Activated CD4-positive, alpha-beta T cell treated with anti-CD3 and anti-CD28 coated beads for 36 hours (primary cell): Measurements from ENCODE around the gene FAM181A. TPM values are rescaled to one million over a fixed set of nuclear protein-coding genes. Genes with fewer than 3 reads are reported as not detected.

Experiments
- ATAC-seq: fragments of 200-7000 bp; cut with Tn5 transposase; one replicate; pipeline ENCODE4 v1.10.0; 2021; ENCODE audit warnings: mild to moderate bottlenecking, moderate library complexity
- CTCF ChIA-PET: fragments of 350-600 bp; sonication (Branson Sonifier 250); formaldehyde crosslinking; loops from one replicate; lab custom pipeline; 2021; ENCODE audit warnings: antibody characterized with exemption; lab: Charles Lee
- POLR2A ChIA-PET: fragments of 350-600 bp; sonication (Branson Sonifier 250); formaldehyde crosslinking; loops from one replicate; lab custom pipeline; 2021; ENCODE audit warnings: antibody characterized with exemption, inconsistent platforms; lab: Charles Lee
- DNase-seq: peaks from one replicate; pipeline ENCODE4 v3.0.0-alpha.2; 2020
- H3K27ac Mint-ChIP-seq: one replicate; pipeline ENCODE4 v1.8.0; 2021; ENCODE audit warnings: mixed read lengths
- H3K27me3 Mint-ChIP-seq: one replicate; pipeline ENCODE4 v1.8.0; 2021; ENCODE audit warnings: mixed read lengths
- H3K36me3 Mint-ChIP-seq: one replicate; pipeline ENCODE4 v1.8.0; 2021; ENCODE audit warnings: low read depth, mixed read lengths
- H3K4me1 Mint-ChIP-seq: one replicate; pipeline ENCODE4 v1.8.0; 2021; ENCODE audit warnings: mixed read lengths
- H3K4me3 Mint-ChIP-seq: one replicate; pipeline ENCODE4 v1.8.0; 2021; ENCODE audit warnings: mild to moderate bottlenecking, moderate library complexity, mixed read lengths
- H3K9me3 Mint-ChIP-seq: one replicate; pipeline ENCODE4 v1.8.0; 2021; ENCODE audit warnings: low read depth, mixed read lengths
- intact Hi-C, 2 experiments: fragments of 100-400 bp; cut with DNase I in 1 of 2; cut with micrococcal nuclease in 1 of 2; formaldehyde crosslinking; loops; one replicate each; pipeline versions ENCODE4 v1.14.2 to v1.15.1; 2022 to 2024; cut with DNase I, micrococcal nuclease
- total RNA-seq, 2 experiments: library from RNA; stranded (reverse); gene quantifications; one replicate each; pipeline ENCODE4 v1.2.3, GENCODE V29; 2021

FAM181A gene
- total RNA-seq, result not detected

DNA sequence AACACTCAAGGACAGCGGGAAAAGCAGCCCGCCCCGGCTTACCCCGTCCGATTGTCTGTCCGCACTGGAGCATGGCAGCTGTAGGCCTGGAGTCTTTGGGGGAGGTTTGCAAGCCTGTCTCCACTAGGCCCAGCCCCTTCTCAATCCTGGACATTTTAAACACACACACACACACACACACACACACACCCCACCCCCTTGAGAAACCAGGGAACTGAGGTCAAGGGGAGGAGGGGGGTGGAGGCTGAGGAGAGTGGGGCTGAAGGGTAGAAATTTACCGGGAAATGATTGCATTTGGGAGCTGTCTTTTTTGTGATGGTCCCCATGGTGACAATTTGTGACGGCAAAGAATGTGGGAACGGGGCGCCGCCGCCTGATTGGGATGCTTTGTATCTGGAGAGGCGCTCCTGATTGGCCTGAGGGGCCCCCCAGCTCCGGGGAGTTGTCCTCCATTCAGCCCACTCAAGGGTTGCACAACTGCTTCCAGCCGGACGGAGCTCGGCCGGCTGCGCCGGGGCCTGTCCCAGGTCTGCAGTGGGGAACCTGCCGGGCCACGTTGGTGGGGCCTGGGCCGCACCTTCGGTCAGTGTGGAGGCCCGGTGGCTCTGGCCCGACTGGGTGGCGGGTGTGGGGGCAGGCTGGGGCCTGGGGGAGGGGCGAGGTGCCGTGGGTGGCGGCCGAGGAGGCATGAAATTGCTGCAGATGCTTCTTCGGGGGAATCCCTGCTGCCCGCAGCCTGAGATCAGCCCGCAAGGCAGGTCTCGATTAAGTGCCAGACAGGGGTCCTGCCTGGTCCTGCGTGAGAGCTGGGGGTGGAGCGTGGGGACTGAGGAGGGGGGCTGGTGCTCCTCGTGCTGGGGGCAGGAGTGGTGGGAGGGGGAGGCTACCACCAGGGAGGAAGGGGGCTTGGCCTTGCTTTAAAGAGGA, at the start of gene FAM181A:
TSS of gene FAM181A (plus strand) at position 472 of the 927 bp plus-strand sequence. CDS start 942 bp downstream, outside the sequence.
- Mint-ChIP-seq H3K36me3 (no peaks in the 10 kb centered on the region), H3K4me1 (no peaks in the 10 kb centered on the region), H3K27ac (no peak within 1 kb of the TSS), H3K9me3 (no peaks in the 10 kb centered on the region), H3K4me3 (no peak within 1 kb of the TSS), H3K27me3 (no peaks in the 10 kb centered on the region)
- no peak for ATAC-seq
- CTCF ChIA-PET, result no interaction called here
- DNase-seq, result no peak
- POLR2A ChIA-PET, result no interaction called here
- intact Hi-C loops, result no loop called here

DNA sequence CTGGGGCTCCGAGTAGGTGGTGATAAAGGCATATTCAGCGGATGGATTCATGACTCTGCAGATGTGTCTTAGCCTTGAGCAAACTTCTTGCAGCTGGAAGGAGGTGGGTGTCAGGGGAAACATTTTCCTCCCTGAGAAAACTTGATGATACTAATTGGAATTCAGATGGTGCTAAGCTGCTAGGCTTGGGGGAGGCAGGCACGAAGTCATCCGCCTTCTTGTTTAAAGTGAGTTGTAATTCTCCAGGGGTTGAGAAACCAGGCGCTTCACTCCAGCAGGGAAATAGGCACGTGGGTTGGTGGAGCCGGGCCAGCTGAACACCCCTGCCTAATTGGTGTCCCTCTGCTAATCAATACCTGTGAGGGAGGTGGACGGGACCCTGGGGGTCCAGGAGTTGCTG, 48.9 kb upstream of the FAM181A start:
- no peak for DNase-seq
- intact Hi-C loops, result no loop called here
- ChIA-PET POLR2A (no interaction called here), CTCF (interaction anchor here (1.4 kb wide), 1 partner anchor 10 kb away, joined by 5 read pairs; no protein-coding TSS in a partner anchor)
- H3K36me3 Mint-ChIP-seq, result no peaks in the 10 kb centered on the region
- H3K27ac Mint-ChIP-seq, result no peak overlapping the region
- ATAC-seq, result no peak
- no peaks in the 10 kb centered on the region for H3K4me1 Mint-ChIP-seq
- H3K27me3 Mint-ChIP-seq, result peaks cover 8% of the 10 kb centered on the region
- no peak overlapping the region for H3K4me3 Mint-ChIP-seq
- no peaks in the 10 kb centered on the region for H3K9me3 Mint-ChIP-seq

DNA sequence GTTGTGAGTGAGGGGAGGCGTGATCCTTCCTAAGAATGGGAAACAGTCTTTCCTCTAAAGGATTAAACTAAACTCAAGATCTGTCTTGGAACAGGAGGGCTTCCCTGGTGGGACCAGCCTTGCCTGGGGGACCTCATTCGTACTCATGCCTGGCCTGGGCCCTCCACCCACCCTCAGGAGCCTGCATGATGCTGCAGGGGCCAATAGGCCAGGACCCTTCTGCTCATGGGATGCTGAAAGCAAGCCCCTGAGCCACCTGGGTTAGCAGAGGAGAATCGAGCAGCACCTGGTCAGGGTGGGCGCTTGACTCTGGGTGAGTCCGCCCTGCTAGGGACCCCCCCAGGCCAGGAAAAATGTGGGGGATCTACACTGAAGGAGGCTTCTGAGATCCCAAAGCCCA, 48.3 kb upstream of the FAM181A start:
- CTCF ChIA-PET, result interaction anchor here (0.7 kb wide), 1 partner anchor 27 kb away, joined by 3 read pairs; no protein-coding TSS in a partner anchor
- intact Hi-C loops, result no loop called here
- Mint-ChIP-seq H3K4me1 (no peaks in the 10 kb centered on the region), H3K27ac (no peak overlapping the region), H3K27me3 (peaks cover 8% of the 10 kb centered on the region), H3K4me3 (no peak overlapping the region), H3K36me3 (no peaks in the 10 kb centered on the region), H3K9me3 (no peaks in the 10 kb centered on the region)
- POLR2A ChIA-PET, result no interaction called here
- no peak for ATAC-seq
- DNase-seq, result no peak

DNA sequence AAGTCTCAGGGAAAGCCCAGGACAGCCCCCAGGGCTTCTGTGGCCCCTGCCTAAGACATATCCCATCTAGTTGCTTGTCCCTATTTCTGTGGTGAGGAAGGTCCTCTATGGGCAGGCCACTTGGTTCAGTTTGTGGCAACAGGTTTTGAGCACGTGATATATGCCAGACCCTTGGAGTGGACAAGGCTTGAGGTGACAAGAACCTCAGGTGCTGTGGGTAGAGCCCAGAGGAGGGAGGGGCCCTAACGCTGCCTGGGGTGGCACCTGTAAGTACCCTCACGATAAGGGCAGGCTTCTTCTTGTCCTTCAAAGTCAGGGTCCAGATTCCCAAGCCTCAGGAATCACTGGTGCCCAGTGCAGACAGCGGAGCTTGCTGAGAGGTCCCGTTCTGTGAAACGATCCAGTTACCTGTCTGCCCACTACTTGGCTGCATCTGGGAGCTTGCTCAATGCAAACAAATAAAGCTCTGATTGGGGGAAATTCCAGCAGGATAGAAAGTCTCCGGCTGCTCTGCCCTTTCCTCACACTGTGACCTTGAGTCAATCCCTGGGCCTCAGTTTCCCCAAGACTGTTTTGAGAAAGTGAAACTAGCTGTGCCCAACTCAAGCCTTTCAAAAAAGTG, 47.7 kb upstream of the FAM181A start:
- CTCF ChIA-PET, result no interaction called here
- Mint-ChIP-seq H3K9me3 (no peaks in the 10 kb centered on the region), H3K27me3 (peaks cover 8% of the 10 kb centered on the region), H3K36me3 (no peaks in the 10 kb centered on the region), H3K27ac (no peak overlapping the region), H3K4me1 (no peaks in the 10 kb centered on the region), H3K4me3 (no peak overlapping the region)
- POLR2A ChIA-PET, result no interaction called here
- ATAC-seq (no peak), DNase-seq (no peak)
- intact Hi-C loops, result no loop called here

DNA sequence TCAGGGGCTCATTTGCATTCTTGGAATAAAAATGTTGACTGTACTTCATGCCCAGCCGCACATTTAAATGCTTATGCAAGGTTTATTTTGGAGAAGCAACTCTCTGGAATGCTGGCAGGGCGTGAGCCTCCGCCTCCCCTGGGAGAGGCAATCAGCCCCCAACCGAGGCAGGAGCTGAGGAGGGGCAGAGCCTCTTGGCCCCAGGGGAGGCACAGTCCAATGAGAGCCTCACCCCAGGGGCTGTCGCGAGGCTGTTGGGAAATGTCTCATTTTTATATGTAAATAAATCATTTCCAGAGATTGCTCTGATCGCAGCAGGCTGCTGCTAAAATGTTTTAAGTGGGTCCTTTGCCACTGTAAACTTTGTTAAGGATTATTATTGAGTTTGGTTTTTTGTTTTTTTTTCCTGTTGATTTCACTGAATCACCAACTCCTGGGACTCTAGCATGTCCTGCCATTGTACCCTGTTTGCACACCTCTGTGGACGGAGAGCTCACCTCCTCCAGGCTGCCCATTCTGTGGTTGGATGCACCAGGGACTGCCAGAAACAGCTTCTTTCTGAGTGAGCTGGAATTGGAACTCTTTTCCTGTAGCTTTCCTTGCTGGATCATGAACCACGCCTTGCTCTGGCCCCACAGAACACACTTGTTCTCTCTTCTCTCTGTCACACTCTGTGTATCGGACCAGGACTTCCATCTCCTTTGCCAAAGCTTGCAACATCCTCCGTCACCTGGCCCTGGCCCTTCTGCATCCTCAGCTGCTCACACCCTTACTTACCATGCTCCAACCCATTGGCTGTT, 46.9 kb upstream of the FAM181A start:
- ATAC-seq (no peak), DNase-seq (no peak)
- intact Hi-C loops, result no loop called here
- ChIA-PET CTCF (interaction anchor here (1.0 to 1.5 kb wide), 2 partner anchors 12 to 13 kb away, joined by 3 to 5 read pairs; no protein-coding TSS in a partner anchor), POLR2A (no interaction called here)
- no peak overlapping the region for H3K27ac Mint-ChIP-seq
- H3K4me3 Mint-ChIP-seq, result no peak overlapping the region
- H3K9me3 Mint-ChIP-seq, result no peaks in the 10 kb centered on the region
- H3K4me1 Mint-ChIP-seq, result peaks cover 4% of the 10 kb centered on the region
- peaks cover 1% of the 10 kb centered on the region for H3K36me3 Mint-ChIP-seq
- H3K27me3 Mint-ChIP-seq, result peaks cover 13% of the 10 kb centered on the region

DNA sequence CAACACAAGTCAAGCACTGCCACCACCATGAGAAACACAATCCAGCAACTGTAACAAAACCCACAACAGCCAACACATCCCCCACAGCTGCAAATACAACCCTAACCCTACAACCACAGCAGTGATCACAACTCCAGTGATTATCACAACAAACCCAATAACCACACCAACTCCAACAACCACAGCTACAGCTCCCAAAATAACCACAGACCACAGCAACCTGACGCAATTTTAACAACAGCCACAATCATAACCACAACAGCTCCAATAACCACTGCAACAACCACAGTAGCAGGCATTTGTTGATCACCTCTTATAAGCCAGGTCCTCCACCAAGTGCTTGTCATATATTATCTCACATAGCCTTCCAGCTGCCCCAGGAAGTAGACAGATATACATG, 42.2 kb upstream of the FAM181A start:
- H3K9me3 Mint-ChIP-seq, result no peaks in the 10 kb centered on the region
- no peak for DNase-seq
- H3K4me1 Mint-ChIP-seq, result peaks cover 4% of the 10 kb centered on the region
- CTCF ChIA-PET, result interaction anchor here (0.6 kb wide), 1 partner anchor 206 kb away, joined by 4 read pairs; no protein-coding TSS in a partner anchor
- peaks cover 19% of the 10 kb centered on the region for H3K27me3 Mint-ChIP-seq
- intact Hi-C loops, result no loop called here
- no peak for ATAC-seq
- no peak overlapping the region for H3K4me3 Mint-ChIP-seq
- H3K27ac Mint-ChIP-seq, result peak overlapping the region; percentile 14
- H3K36me3 Mint-ChIP-seq, result peaks cover 1% of the 10 kb centered on the region
- POLR2A ChIA-PET, result no interaction called here

DNA sequence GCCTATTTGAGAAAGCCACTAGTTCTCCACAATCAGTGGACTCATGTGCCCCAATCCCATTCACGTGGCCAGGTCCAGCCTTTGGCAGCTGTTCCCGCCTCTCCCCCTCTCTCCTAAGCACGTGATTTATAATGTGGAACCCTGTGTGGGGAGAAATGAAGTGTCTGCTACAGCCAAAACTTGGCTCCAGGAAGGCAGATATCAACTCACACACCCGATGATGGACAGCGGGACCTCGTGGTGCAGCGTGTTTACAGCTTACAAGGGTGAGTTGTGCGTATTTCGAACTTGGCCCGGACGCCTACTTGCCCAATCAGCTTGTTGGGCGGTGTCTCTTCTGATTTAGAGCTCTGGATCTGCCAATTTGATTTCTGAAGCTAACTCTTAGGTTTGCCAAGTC, 38.1 kb upstream of the FAM181A start:
- intact Hi-C loops, result no loop called here
- H3K4me3 Mint-ChIP-seq, result no peak overlapping the region

DNA sequence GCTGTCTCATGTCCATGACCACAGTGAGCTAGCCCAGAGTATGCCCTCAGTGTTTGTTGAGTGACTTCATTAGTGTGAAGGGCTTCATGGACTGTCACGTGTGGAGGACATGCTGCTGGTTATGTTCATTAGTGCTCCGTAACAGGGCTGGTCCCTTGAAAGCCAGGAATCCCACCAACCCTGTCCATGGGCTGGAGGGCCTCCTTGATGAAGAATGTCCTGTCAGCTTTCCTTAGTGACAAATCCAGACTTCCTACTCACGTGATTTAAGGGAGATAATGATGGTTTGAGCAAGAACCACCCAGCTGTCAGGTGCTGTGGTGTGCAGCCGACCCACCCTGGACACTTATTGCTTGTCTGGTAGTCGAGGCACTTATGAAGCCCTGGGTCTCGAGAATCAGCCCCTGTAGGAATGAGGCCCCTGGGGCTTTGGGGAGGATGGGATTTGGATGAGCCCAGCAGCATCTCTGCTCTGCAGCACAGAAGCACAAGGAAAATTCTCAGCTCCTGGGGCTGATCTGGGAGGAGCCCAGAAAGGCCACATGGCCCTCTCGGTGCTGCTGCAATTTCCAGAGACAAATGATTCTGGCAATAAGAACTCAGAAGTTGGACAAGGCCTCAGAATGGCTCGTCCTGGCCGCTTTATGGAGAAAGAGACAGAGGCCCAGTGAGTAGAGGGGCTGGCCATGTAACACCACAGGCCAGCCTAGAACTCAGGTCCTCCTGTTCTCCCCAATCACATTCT, 37.2 kb upstream of the FAM181A start:
- no peak overlapping the region for H3K27ac Mint-ChIP-seq
- DNase-seq (no peak), ATAC-seq (no peak)
- intact Hi-C loops, result loop anchor here in 1 of 2 experiments (5.0 kb wide), 1 partner anchor 83 kb away; no protein-coding TSS in a partner anchor
- H3K36me3 Mint-ChIP-seq, result peaks cover 1% of the 10 kb centered on the region
- H3K27me3 Mint-ChIP-seq, result peaks cover 22% of the 10 kb centered on the region
- no peak overlapping the region for H3K4me3 Mint-ChIP-seq
- H3K9me3 Mint-ChIP-seq, result no peaks in the 10 kb centered on the region
- POLR2A ChIA-PET, result no interaction called here
- CTCF ChIA-PET, result interaction anchor here (0.5 to 1.4 kb wide), 3 partner anchors 37 to 235 kb away, joined by 3 to 5 read pairs (median 3); no protein-coding TSS in a partner anchor
- H3K4me1 Mint-ChIP-seq, result peaks cover 2% of the 10 kb centered on the region

More for the DNA sequence above, 38.1 kb upstream of the FAM181A start:
- H3K4me1 Mint-ChIP-seq, result peaks cover 4% of the 10 kb centered on the region
- ATAC-seq, result no peak
- no peak overlapping the region for H3K27ac Mint-ChIP-seq
- peaks cover 25% of the 10 kb centered on the region for H3K27me3 Mint-ChIP-seq
- peaks cover 1% of the 10 kb centered on the region for H3K36me3 Mint-ChIP-seq
- ChIA-PET CTCF (interaction anchor here (0.5 to 0.8 kb wide), 3 partner anchors 12 to 129 kb away, joined by 3 read pairs; no protein-coding TSS in a partner anchor), POLR2A (no interaction called here)
- H3K9me3 Mint-ChIP-seq, result no peaks in the 10 kb centered on the region
- DNase-seq, result no peak

DNA sequence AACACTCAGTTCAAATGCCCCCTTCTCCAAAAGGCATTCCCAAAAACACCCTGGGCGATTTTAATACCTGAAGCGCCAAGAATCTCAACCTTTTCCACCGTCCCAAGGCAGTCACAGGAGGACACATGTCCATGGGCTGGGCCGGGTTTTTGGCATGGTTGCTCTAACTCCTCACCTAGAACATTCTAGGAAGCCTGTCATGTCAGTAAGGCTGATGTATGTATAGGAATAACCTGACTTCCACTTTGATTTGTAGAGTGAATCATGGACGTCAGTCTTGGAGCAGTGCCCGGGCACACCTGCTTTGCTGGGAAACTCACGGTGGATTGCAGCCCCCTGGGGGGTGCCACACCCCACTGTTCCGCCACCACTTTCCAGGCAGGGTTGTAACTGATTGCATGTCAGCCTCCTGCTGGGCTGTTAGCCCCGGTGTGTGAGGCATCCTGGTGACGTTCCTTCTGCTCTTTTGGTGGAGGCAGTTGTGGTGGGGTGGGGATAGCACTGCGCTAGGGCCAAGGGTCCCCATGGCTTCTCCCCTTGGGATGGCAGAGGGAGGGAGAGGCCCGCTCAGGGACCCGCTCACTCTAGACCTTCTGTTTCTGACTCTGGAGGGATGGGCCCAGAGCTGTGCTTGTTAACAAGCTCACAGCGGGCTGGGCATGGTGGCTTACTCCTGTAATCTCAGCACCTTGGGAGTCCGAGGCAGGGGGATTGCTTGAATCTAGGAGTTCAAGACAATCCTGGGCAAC, 35.2 kb upstream of the FAM181A start:
- no peaks in the 10 kb centered on the region for H3K9me3 Mint-ChIP-seq
- intact Hi-C loops, result loop anchor here (2.0 to 5.0 kb wide), 2 partner anchors 85 to 237 kb away; no protein-coding TSS in a partner anchor
- H3K4me1 Mint-ChIP-seq, result no peaks in the 10 kb centered on the region
- ATAC-seq, result no peak
- DNase-seq, result no peak
- peaks cover 17% of the 10 kb centered on the region for H3K27me3 Mint-ChIP-seq
- H3K27ac Mint-ChIP-seq, result no peak overlapping the region
- POLR2A ChIA-PET, result no interaction called here
- H3K36me3 Mint-ChIP-seq, result no peaks in the 10 kb centered on the region
- CTCF ChIA-PET, result interaction anchor here (0.6 to 1.3 kb wide), 5 partner anchors 11 to 1314 kb away, joined by 3 to 5 read pairs (median 3); no protein-coding TSS in a partner anchor
- H3K4me3 Mint-ChIP-seq, result no peak overlapping the region

DNA sequence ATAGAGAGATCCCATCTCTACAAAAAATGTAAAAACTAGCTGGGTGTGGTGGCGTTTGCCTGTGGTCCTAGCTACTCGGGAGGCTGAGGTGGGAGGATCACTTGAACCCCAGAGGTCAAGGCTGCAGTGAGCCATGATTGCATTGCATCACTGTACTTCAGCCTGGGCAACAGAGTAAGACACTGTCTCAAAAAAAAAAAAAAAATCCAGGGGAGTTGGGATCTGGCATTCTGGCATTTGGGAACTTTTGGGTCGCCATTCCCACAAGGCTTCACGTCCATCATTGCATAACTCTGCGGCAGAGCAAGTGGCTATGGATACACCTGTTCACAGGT, 34.7 kb upstream of the FAM181A start:
- H3K4me1 Mint-ChIP-seq, result no peaks in the 10 kb centered on the region
- DNase-seq (no peak), ATAC-seq (no peak)
- H3K36me3 Mint-ChIP-seq, result no peaks in the 10 kb centered on the region
- H3K27ac Mint-ChIP-seq, result no peak overlapping the region
- no peaks in the 10 kb centered on the region for H3K9me3 Mint-ChIP-seq
- intact Hi-C loops, result loop anchor here (2.0 to 5.0 kb wide), 2 partner anchors 85 to 238 kb away; no protein-coding TSS in a partner anchor
- peaks cover 17% of the 10 kb centered on the region for H3K27me3 Mint-ChIP-seq
- CTCF ChIA-PET, result interaction anchor here (0.6 to 1.3 kb wide), 6 partner anchors 12 to 1314 kb away, joined by 3 to 11 read pairs (median 3); no protein-coding TSS in a partner anchor
- POLR2A ChIA-PET, result no interaction called here
- no peak overlapping the region for H3K4me3 Mint-ChIP-seq
